ENCODE measurements around the gene TFIP11. TPM values are rescaled to one million over a fixed set of nuclear protein-coding genes. Genes with fewer than 3 reads are reported as not detected.

Gene TFIP11
- total RNA-seq, 2 donors from 2014 or later = 28.4 to 28.9 TPM

- Mint-ChIP-seq H3K4me1 (peaks cover 21% of the 10 kb centered on the region), H3K9me3 (no peaks in the 10 kb centered on the region), H3K36me3 (ENCODE audit: low read depth) (peaks cover 9% of the 10 kb centered on the region), H3K27me3 (ENCODE audit: insufficient read depth) (no peaks in the 10 kb centered on the region), H3K4me3 (no peak overlapping the region), H3K27ac (no peak overlapping the region)
- Histone ChIP-seq H3K4me3 (ENCODE audit: low read length) (no peak overlapping the region), H3K27me3 (ENCODE audit: control insufficient read depth, insufficient read depth, low read length, poor library complexity, severe bottlenecking) (no peaks in the 10 kb centered on the region), H3K9me3 (ENCODE audit: control insufficient read depth, low read length) (no peaks in the 10 kb centered on the region), H3K27ac (ENCODE audit: low read depth, low read length) (no peak overlapping the region), H3K4me1 (ENCODE audit: control insufficient read depth, insufficient read depth, low read length) (no peaks in the 10 kb centered on the region), H3K36me3 (ENCODE audit: control insufficient read depth, insufficient read depth, low read length) (peaks cover 12% of the 10 kb centered on the region), H3K9ac (ENCODE audit: extremely low read depth, low read length, poor library complexity, severe bottlenecking) (no peak overlapping the region)
- no peak for DNase-seq
- 96% methylated on average over 5 to 12 of the region's 12 CpGs for WGBS, 2 experiments (ENCODE audit: insufficient coverage in 1 of 2, insufficient read length in 1 of 2)
- TF ChIP-seq CTCF (conservative IDR thresholded peaks at IDR 0.05) = no peak
Observed at GRCh38 chr22:26514419-26515161, 2.3 kb upstream of the TFIP11 start.

GRCh38 chr22:26513838-26514237 lies 1.6 kb upstream of the TFIP11 start:
- no peak overlapping the region for H3K9ac ChIP-seq (ENCODE audit: extremely low read depth, low read length, poor library complexity, severe bottlenecking)
- H3K27ac ChIP-seq (ENCODE audit: low read depth, low read length) = no peak overlapping the region
- peak overlapping the region; percentile 97 for H3K4me3 Mint-ChIP-seq

GRCh38 chr22:26508148-26508547 lies 4.1 kb downstream of the TFIP11 start:
- Mint-ChIP-seq H3K27ac (no peak overlapping the region), H3K27me3 (ENCODE audit: insufficient read depth) (no peaks in the 10 kb centered on the region), H3K36me3 (ENCODE audit: low read depth) (peaks cover 55% of the 10 kb centered on the region), H3K4me3 (no peak overlapping the region), H3K9me3 (no peaks in the 10 kb centered on the region), H3K4me1 (peaks cover 17% of the 10 kb centered on the region)
- TF ChIP-seq CTCF (conservative IDR thresholded peaks at IDR 0.05) = no peak
- DNase-seq = no peak
- H3K27me3 ChIP-seq (ENCODE audit: control insufficient read depth, insufficient read depth, low read length, poor library complexity, severe bottlenecking) = no peaks in the 10 kb centered on the region
- H3K4me1 ChIP-seq (ENCODE audit: control insufficient read depth, insufficient read depth, low read length) = no peaks in the 10 kb centered on the region
- H3K9me3 ChIP-seq (ENCODE audit: control insufficient read depth, low read length) = no peaks in the 10 kb centered on the region
- no peak overlapping the region for H3K27ac ChIP-seq (ENCODE audit: low read depth, low read length)
- H3K36me3 ChIP-seq (ENCODE audit: control insufficient read depth, insufficient read depth, low read length) = peaks cover 72% of the 10 kb centered on the region
- no peak overlapping the region for H3K9ac ChIP-seq (ENCODE audit: extremely low read depth, low read length, poor library complexity, severe bottlenecking)
- no peak overlapping the region for H3K4me3 ChIP-seq (ENCODE audit: low read length)

More at GRCh38 chr22:26513838-26514237, 1.6 kb upstream of the TFIP11 start:
- TF ChIP-seq CTCF (conservative IDR thresholded peaks at IDR 0.05) = no peak
- 91 to 97% methylated on average over 1 of the region's 1 CpG for WGBS, 2 experiments (ENCODE audit: insufficient coverage in 1 of 2, insufficient read length in 1 of 2)
- Mint-ChIP-seq H3K4me1 (peaks cover 21% of the 10 kb centered on the region), H3K36me3 (ENCODE audit: low read depth) (peaks cover 17% of the 10 kb centered on the region), H3K9me3 (no peaks in the 10 kb centered on the region), H3K27ac (peak overlapping the region; percentile 98), H3K27me3 (ENCODE audit: insufficient read depth) (no peaks in the 10 kb centered on the region)
- Histone ChIP-seq H3K36me3 (ENCODE audit: control insufficient read depth, insufficient read depth, low read length) (peaks cover 20% of the 10 kb centered on the region), H3K4me1 (ENCODE audit: control insufficient read depth, insufficient read depth, low read length) (no peaks in the 10 kb centered on the region), H3K9me3 (ENCODE audit: control insufficient read depth, low read length) (no peaks in the 10 kb centered on the region), H3K4me3 (ENCODE audit: low read length) (peak overlapping the region; percentile 99), H3K27me3 (ENCODE audit: control insufficient read depth, insufficient read depth, low read length, poor library complexity, severe bottlenecking) (no peaks in the 10 kb centered on the region)
- no peak for DNase-seq

Measured in endodermal cell (in vitro differentiated cells).